Measurements from ENCODE around the gene HSBP1. TPM values are rescaled to one million over a fixed set of nuclear protein-coding genes. Genes with fewer than 3 reads are reported as not detected.

Gene HSBP1
- 14.4 TPM for total RNA-seq

- Histone ChIP-seq H3K27me3 (ENCODE audit: insufficient read depth, low read length) (no peaks in the 10 kb centered on the region), H3K4me3 (ENCODE audit: low read length) (peak within 1 kb of the TSS; percentile 99), H3K4me1 (ENCODE audit: insufficient read depth, low read length) (peaks cover 58% of the 10 kb centered on the region), H3K9me3 (ENCODE audit: low read depth, low read length) (no peaks in the 10 kb centered on the region)
These were observed at the start of gene HSBP1 for GRCh38 chr16:83807710-83808572. TSS of gene HSBP1 (plus strand) at chr16:83807978. CDS start at chr16:83808077, 99 bp downstream.

DNA sequence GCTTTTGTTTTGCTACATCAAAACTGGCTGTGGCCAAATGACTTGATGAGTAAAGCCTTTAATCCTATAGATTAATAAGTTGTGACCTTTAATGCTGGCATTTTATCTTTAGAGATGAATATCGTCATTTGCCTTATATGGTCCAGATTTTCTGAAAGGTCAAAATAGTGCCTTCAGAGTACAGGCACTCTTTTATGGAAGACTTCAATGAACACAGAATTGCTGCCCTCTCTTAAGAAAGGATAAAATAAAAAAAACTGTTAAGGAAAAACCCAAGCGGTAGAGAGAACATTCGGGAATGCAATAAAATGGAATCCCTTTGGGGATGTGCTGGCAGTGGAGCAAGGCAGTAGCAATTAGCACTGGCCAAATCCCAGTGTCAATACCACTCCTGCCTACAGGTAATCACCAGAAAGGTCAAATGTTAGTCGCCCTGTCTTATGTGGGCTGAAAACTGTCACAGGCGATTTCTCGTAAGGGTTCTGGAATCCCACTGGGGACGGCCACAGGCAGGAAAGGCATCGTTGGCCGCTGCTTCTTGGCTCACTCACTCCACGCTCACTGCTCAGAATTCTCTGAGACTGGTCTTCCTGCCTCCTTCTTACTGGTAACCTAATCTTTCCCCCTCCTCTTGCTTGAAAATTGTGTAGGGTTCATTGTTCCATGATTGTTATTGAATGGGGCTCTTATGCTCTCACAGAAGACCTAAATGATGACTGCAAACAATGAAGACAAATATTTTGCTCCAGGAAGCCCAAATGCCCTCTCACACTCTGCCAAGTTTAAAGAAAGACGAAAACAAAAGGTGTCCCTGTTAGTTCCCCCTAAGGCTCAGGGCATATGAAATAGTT, 45.4 kb upstream of the HSBP1 start:
- Histone ChIP-seq H3K4me3 (ENCODE audit: low read length) (no peak overlapping the region), H3K9me3 (ENCODE audit: low read depth, low read length) (no peaks in the 10 kb centered on the region), H3K27me3 (ENCODE audit: insufficient read depth, low read length) (no peaks in the 10 kb centered on the region), H3K4me1 (ENCODE audit: insufficient read depth, low read length) (no peaks in the 10 kb centered on the region)

DNA sequence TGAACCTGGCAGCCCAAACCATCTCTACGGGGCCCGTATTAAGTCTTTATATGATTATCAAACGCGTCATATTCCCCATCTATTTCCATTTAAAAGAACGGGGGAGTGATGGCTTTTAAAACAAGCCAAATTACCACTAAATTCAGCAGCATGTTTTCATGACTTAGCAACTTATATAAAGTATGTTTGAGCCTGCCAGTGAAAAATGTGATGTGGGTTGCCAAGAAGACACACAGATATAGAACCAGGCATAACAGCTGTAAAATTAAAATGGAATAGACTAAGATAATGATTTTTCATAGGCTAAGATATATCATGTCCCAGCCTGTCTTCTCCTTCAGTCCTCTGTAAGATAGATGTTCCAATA, 44.8 kb upstream of the HSBP1 start:
- no peaks in the 10 kb centered on the region for H3K9me3 ChIP-seq (ENCODE audit: low read depth, low read length)
- H3K27me3 ChIP-seq (ENCODE audit: insufficient read depth, low read length): no peaks in the 10 kb centered on the region
- no peaks in the 10 kb centered on the region for H3K4me1 ChIP-seq (ENCODE audit: insufficient read depth, low read length)
- no peak overlapping the region for H3K4me3 ChIP-seq (ENCODE audit: low read length)

DNA sequence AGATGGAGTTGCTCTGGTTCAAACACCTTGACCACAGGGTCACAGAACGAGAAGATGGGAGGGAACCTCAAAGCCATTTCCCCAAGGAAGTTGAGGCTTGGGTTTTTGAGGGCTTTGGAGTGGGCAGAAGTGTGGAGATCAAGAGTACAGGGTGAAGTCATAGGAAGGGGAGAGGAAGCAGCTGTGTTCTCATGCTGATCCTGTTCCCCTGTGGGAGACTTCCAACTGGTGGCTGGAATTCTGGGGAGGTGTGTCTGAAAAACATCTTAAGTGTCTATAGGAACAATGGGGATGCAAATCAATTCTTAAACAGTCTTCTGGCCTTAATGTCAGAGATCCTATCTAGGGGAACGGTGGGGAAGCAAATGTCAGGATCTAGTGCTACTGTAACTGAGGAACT, 38.8 kb upstream of the HSBP1 start:
- H3K4me1 ChIP-seq (ENCODE audit: insufficient read depth, low read length): peaks cover 13% of the 10 kb centered on the region
- H3K4me3 ChIP-seq (ENCODE audit: low read length): no peak overlapping the region
- no peaks in the 10 kb centered on the region for H3K27me3 ChIP-seq (ENCODE audit: insufficient read depth, low read length)
- H3K9me3 ChIP-seq (ENCODE audit: low read depth, low read length): no peaks in the 10 kb centered on the region

- H3K4me1 ChIP-seq (ENCODE audit: insufficient read depth, low read length): peaks cover 13% of the 10 kb centered on the region
- no peaks in the 10 kb centered on the region for H3K27me3 ChIP-seq (ENCODE audit: insufficient read depth, low read length)
- H3K9me3 ChIP-seq (ENCODE audit: low read depth, low read length): no peaks in the 10 kb centered on the region
- H3K4me3 ChIP-seq (ENCODE audit: low read length): no peak overlapping the region
These were observed 38.3 kb upstream of the HSBP1 start for GRCh38 chr16:83769397-83770008.

GRCh38 chr16:83771306-83771942, 36.4 kb upstream of the HSBP1 start:
- Histone ChIP-seq H3K9me3 (ENCODE audit: low read depth, low read length) (no peaks in the 10 kb centered on the region), H3K27me3 (ENCODE audit: insufficient read depth, low read length) (no peaks in the 10 kb centered on the region), H3K4me3 (ENCODE audit: low read length) (no peak overlapping the region), H3K4me1 (ENCODE audit: insufficient read depth, low read length) (peaks cover 13% of the 10 kb centered on the region)

DNA sequence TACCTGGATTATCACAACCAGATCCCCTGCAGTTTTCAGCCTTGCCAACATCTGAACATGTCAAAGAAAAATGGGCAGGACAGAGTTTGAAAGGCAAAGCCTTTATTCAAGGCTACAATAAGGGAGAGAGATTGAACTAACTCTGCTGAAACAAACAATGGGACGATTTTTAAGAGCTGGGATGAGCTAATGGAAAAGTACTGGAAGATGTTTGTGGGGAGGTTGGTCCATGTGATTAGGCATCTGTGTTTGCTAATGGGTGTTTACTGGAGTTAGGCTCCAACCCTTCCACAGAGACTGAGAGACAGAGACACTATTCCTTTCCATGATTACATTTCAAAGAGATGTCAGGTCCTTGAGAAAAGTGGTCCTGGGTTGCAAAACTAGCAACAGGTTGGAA, 35.0 kb upstream of the HSBP1 start:
- Histone ChIP-seq H3K4me1 (ENCODE audit: insufficient read depth, low read length) (peaks cover 13% of the 10 kb centered on the region), H3K27me3 (ENCODE audit: insufficient read depth, low read length) (no peaks in the 10 kb centered on the region), H3K9me3 (ENCODE audit: low read depth, low read length) (no peaks in the 10 kb centered on the region), H3K4me3 (ENCODE audit: low read length) (no peak overlapping the region)

GRCh38 chr16:83774066-83774465, 33.7 kb upstream of the HSBP1 start:
- H3K4me3 ChIP-seq (ENCODE audit: low read length): no peak overlapping the region
- no peaks in the 10 kb centered on the region for H3K27me3 ChIP-seq (ENCODE audit: insufficient read depth, low read length)
- peaks cover 10% of the 10 kb centered on the region for H3K4me1 ChIP-seq (ENCODE audit: insufficient read depth, low read length)
- H3K9me3 ChIP-seq (ENCODE audit: low read depth, low read length): no peaks in the 10 kb centered on the region

- Histone ChIP-seq H3K27me3 (ENCODE audit: insufficient read depth, low read length) (no peaks in the 10 kb centered on the region), H3K4me3 (ENCODE audit: low read length) (no peak overlapping the region), H3K4me1 (ENCODE audit: insufficient read depth, low read length) (peaks cover 6% of the 10 kb centered on the region), H3K9me3 (ENCODE audit: low read depth, low read length) (no peaks in the 10 kb centered on the region)
These were observed 30.8 kb upstream of the HSBP1 start for GRCh38 chr16:83776944-83777343.

GRCh38 chr16:83779886-83780285, 27.9 kb upstream of the HSBP1 start:
- no peaks in the 10 kb centered on the region for H3K27me3 ChIP-seq (ENCODE audit: insufficient read depth, low read length)
- H3K9me3 ChIP-seq (ENCODE audit: low read depth, low read length): no peaks in the 10 kb centered on the region
- H3K4me1 ChIP-seq (ENCODE audit: insufficient read depth, low read length): peaks cover 6% of the 10 kb centered on the region
- H3K4me3 ChIP-seq (ENCODE audit: low read length): no peak overlapping the region

- no peaks in the 10 kb centered on the region for H3K9me3 ChIP-seq (ENCODE audit: low read depth, low read length)
- H3K4me3 ChIP-seq (ENCODE audit: low read length): no peak overlapping the region
- no peaks in the 10 kb centered on the region for H3K27me3 ChIP-seq (ENCODE audit: insufficient read depth, low read length)
- peaks cover 5% of the 10 kb centered on the region for H3K4me1 ChIP-seq (ENCODE audit: insufficient read depth, low read length)
These were observed 22.3 kb upstream of the HSBP1 start for GRCh38 chr16:83785455-83785854.

DNA sequence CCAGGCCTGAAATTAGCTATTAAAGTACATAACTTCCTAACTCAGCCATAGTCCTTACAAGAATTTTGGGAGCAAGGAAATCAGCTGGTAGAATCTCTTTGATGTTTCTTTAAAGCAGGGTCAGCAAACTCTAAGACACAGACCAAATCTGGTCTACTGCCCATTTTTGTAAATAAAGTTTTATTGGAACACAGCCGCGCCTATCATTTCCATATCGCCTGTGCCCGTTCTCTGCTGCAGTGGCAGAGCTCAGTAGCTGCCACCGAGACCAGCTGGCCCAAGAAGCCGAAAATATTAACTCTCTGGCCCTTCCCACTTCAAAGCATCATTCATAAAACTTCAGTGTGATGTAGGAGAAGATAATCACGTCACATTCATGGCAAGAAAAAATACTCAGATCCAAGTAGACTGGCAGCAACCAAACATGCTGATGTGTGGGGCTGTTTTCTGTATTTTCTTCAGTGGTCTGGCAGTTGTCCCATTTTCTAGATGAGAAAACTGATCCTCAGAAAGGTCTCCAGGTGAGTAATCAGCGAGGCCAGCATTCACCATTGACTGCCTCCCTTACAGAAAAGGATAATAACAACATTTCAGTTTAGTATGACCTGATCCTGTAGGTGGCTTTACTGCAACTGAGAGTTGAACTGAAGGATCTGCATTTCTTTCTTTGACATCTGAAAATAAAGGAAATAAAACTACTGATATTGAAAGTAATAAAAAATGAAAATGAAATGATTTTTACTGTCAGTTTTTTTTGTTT, 18.0 kb upstream of the HSBP1 start:
- Histone ChIP-seq H3K9me3 (ENCODE audit: low read depth, low read length) (no peaks in the 10 kb centered on the region), H3K4me3 (ENCODE audit: low read length) (no peak overlapping the region), H3K27me3 (ENCODE audit: insufficient read depth, low read length) (no peaks in the 10 kb centered on the region), H3K4me1 (ENCODE audit: insufficient read depth, low read length) (no peaks in the 10 kb centered on the region)

- Histone ChIP-seq H3K9me3 (ENCODE audit: low read depth, low read length) (no peaks in the 10 kb centered on the region), H3K27me3 (ENCODE audit: insufficient read depth, low read length) (no peaks in the 10 kb centered on the region), H3K4me1 (ENCODE audit: insufficient read depth, low read length) (no peaks in the 10 kb centered on the region), H3K4me3 (ENCODE audit: low read length) (no peak overlapping the region)
These were observed 15.9 kb upstream of the HSBP1 start for GRCh38 chr16:83791916-83792315.

DNA sequence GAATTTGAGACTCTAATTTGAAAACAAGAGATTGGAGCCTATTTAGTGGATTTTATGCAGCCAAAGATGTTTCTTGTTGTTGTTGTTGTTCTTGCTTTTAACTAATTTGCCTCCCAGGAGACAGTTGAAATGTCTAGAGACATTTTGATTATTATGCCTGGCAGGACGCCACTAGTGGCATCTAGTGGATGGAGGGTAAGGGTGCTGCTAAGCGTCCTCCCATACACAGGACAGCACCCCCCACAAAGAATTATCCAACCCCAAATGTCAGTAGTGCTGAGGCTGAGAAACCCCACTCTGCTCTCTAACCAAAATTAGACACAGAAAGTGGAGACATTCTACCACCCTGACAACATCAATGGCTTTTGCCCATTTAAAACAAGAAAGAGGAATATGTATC, 15.4 kb upstream of the HSBP1 start:
- Histone ChIP-seq H3K4me1 (ENCODE audit: insufficient read depth, low read length) (no peaks in the 10 kb centered on the region), H3K27me3 (ENCODE audit: insufficient read depth, low read length) (no peaks in the 10 kb centered on the region), H3K4me3 (ENCODE audit: low read length) (no peak overlapping the region), H3K9me3 (ENCODE audit: low read depth, low read length) (no peaks in the 10 kb centered on the region)
